Panc1 (cell line): ENCODE results near the gene C2CD2. TPM values are rescaled to one million over a fixed set of nuclear protein-coding genes. Genes with fewer than 3 reads are reported as not detected.

Experiments
- ATAC-seq: fragments of 200-7000 bp; cut with Tn5 transposase; 2 replicates; pipeline ENCODE4 v1.9.1; 2020; ENCODE audit warnings: mild to moderate bottlenecking, moderate library complexity
- BruUV-seq: library from RNA; stranded (reverse); fragments of 400-500 nt; replicated peaks from 2 replicates; lab custom pipeline; 2021; lab: Mats Ljungman, UMichigan
- CTCF ChIA-PET: fragments of 300-600 bp; sonication (Branson Sonifier 250); formaldehyde crosslinking; loops from one replicate; lab custom pipeline; 2022; ENCODE audit warnings: antibody characterized with exemption; lab: Charles Lee
- POLR2A ChIA-PET: fragments of 300-600 bp; sonication (Branson Sonifier 250); formaldehyde crosslinking; loops from one replicate; lab custom pipeline; 2022; ENCODE audit warnings: antibody characterized with exemption; lab: Charles Lee
- DNase-seq: peaks from one replicate; pipeline ENCODE4 v3.0.0-alpha.2; 2010; ENCODE audit warnings: low read depth, low spot score
- H3K27ac ChIP-seq: 2 replicates; pipeline ENCODE4 v1.5.1; 2011; ENCODE audit warnings: mild to moderate bottlenecking, low read length, inconsistent platforms
- H3K27me3 ChIP-seq: fragments of 200-500 bp; sonication (Bioruptor generic); 2 replicates; pipeline ENCODE4 v1.6.0; 2014; ENCODE audit warnings: low read length, inconsistent platforms; ENCODE audit not compliant: control insufficient read depth, insufficient read depth
- H3K36me3 ChIP-seq: fragments of 200-500 bp; sonication (Bioruptor generic); 2 replicates; pipeline ENCODE4 v1.5.1; 2014; ENCODE audit warnings: inconsistent platforms, mild to moderate bottlenecking, low read length, moderate library complexity; ENCODE audit not compliant: control insufficient read depth, insufficient read depth
- H3K4me1 ChIP-seq: 2 replicates; pipeline ENCODE4 v1.5.1; 2011; ENCODE audit warnings: inconsistent platforms, mild to moderate bottlenecking, low read length, moderate library complexity; ENCODE audit not compliant: control insufficient read depth, insufficient read depth
- H3K4me3 ChIP-seq, 2 experiments: 2 replicates each; pipeline ENCODE4 v1.5.1; 2011 to 2012; ENCODE audit warnings: low read depth in 2 of 2, low read length in 2 of 2, mild to moderate bottlenecking in 2 of 2, inconsistent platforms in 1 of 2, moderate library complexity in 1 of 2
- H3K9me3 ChIP-seq: fragments of 200-500 bp; sonication (Bioruptor generic); 2 replicates; pipeline ENCODE4 v1.5.1; 2014; ENCODE audit warnings: low read depth, mild to moderate bottlenecking, inconsistent platforms, low read length, moderate library complexity; ENCODE audit not compliant: control insufficient read depth, insufficient read depth
- POLR2AphosphoS5 ChIP-seq: IDR thresholded peaks from 2 replicates; pipeline ENCODE4 v1.6.1; 2012; ENCODE audit warnings: mild to moderate bottlenecking, low read depth, low read length, moderate library complexity
- SIN3A ChIP-seq: IDR thresholded peaks from 2 replicates; pipeline ENCODE4 v1.6.1; 2012; ENCODE audit warnings: low read depth, mild to moderate bottlenecking, low read length, moderate library complexity, borderline replicate concordance; ENCODE audit not compliant: insufficient read depth
- TCF7L2 ChIP-seq: IDR thresholded peaks from 2 replicates; pipeline ENCODE4 v1.6.1; 2011; ENCODE audit warnings: mild to moderate bottlenecking, low read depth, low read length, inconsistent platforms
- in situ Hi-C: cut with HindIII; loops from 2 replicates; pipeline ENCODE4 v1.10.0; 2016; ENCODE audit warnings: low sequenced_read_pairs, low pct_unique_long_range_greater_than_20kb
- intact Hi-C: fragments of 100-400 bp; cut with micrococcal nuclease; formaldehyde crosslinking; loops from one replicate; pipeline ENCODE4 v1.10.0; 2022; ENCODE audit not compliant: unreplicated experiment
- total RNA-seq: library from RNA; stranded (reverse); gene quantifications from one replicate; pipeline ENCODE4 v1.2.1, GENCODE V29; 2021; ENCODE audit not compliant: unreplicated experiment
- TF ChIP-seq, protein P1 (sequence below): fragments of 450-650 bp; IDR thresholded peaks from 2 replicates; pipeline ENCODE4 v1.5.1; 2017; ENCODE audit warnings: mild to moderate bottlenecking
- TF ChIP-seq, protein P2 (sequence below), 2 experiments: IDR thresholded peaks; 2 replicates each; pipeline ENCODE4 v1.6.1; 2011 to 2012; ENCODE audit warnings: low read depth in 2 of 2, control low read depth in 1 of 2, low read length in 1 of 2, mild to moderate bottlenecking in 1 of 2, moderate library complexity in 1 of 2; ENCODE audit not compliant: insufficient read depth in 1 of 2

The C2CD2 gene
- total RNA-seq, 1 experiment from 2014 or later: 14.0 TPM

GRCh38 chr21:41879190-41879998 lies 74.4 kb downstream of the C2CD2 start, which contains the start of gene PRDM15:
PRDM15 (minus strand) TSS chr21:41879344; CDS start chr21:41860363, 18,981 bp downstream.
- POLR2A ChIA-PET: no interaction called here
- Histone ChIP-seq H3K27me3 (no peaks in the 10 kb centered on the region), H3K27ac (peak within 1 kb of the TSS; percentile 86), H3K4me3 (peak within 1 kb of the TSS; percentile 74 to 76), H3K4me1 (peaks cover 10% of the 10 kb centered on the region), H3K9me3 (no peaks in the 10 kb centered on the region), H3K36me3 (no peaks in the 10 kb centered on the region; the same call in 1 of the 2 replicates)
- TF ChIP-seq, protein P1, sequence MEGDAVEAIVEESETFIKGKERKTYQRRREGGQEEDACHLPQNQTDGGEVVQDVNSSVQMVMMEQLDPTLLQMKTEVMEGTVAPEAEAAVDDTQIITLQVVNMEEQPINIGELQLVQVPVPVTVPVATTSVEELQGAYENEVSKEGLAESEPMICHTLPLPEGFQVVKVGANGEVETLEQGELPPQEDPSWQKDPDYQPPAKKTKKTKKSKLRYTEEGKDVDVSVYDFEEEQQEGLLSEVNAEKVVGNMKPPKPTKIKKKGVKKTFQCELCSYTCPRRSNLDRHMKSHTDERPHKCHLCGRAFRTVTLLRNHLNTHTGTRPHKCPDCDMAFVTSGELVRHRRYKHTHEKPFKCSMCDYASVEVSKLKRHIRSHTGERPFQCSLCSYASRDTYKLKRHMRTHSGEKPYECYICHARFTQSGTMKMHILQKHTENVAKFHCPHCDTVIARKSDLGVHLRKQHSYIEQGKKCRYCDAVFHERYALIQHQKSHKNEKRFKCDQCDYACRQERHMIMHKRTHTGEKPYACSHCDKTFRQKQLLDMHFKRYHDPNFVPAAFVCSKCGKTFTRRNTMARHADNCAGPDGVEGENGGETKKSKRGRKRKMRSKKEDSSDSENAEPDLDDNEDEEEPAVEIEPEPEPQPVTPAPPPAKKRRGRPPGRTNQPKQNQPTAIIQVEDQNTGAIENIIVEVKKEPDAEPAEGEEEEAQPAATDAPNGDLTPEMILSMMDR: no peak
- TF ChIP-seq, protein P2, sequence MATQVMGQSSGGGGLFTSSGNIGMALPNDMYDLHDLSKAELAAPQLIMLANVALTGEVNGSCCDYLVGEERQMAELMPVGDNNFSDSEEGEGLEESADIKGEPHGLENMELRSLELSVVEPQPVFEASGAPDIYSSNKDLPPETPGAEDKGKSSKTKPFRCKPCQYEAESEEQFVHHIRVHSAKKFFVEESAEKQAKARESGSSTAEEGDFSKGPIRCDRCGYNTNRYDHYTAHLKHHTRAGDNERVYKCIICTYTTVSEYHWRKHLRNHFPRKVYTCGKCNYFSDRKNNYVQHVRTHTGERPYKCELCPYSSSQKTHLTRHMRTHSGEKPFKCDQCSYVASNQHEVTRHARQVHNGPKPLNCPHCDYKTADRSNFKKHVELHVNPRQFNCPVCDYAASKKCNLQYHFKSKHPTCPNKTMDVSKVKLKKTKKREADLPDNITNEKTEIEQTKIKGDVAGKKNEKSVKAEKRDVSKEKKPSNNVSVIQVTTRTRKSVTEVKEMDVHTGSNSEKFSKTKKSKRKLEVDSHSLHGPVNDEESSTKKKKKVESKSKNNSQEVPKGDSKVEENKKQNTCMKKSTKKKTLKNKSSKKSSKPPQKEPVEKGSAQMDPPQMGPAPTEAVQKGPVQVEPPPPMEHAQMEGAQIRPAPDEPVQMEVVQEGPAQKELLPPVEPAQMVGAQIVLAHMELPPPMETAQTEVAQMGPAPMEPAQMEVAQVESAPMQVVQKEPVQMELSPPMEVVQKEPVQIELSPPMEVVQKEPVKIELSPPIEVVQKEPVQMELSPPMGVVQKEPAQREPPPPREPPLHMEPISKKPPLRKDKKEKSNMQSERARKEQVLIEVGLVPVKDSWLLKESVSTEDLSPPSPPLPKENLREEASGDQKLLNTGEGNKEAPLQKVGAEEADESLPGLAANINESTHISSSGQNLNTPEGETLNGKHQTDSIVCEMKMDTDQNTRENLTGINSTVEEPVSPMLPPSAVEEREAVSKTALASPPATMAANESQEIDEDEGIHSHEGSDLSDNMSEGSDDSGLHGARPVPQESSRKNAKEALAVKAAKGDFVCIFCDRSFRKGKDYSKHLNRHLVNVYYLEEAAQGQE (IDR thresholded peaks at IDR 0.05; ENCODE audit: insufficient read depth in 1 of 2, low read depth in 2 of 2, low read length in 1 of 2): no peak
- no peak for TF ChIP-seq TCF7L2
- TF ChIP-seq SIN3A: no peak
- no peak for TF ChIP-seq POLR2AphosphoS5
- CTCF ChIA-PET: interaction anchor here (0.6 to 0.7 kb wide), 2 partner anchors 78 to 134 kb away, joined by 3 read pairs; no protein-coding TSS in a partner anchor
- no TSS peak for BruUV-seq
- in situ Hi-C loops: no loop called here
- no peak for DNase-seq
- ATAC-seq: peak; percentile 91
- intact Hi-C loops: no loop called here

DNA sequence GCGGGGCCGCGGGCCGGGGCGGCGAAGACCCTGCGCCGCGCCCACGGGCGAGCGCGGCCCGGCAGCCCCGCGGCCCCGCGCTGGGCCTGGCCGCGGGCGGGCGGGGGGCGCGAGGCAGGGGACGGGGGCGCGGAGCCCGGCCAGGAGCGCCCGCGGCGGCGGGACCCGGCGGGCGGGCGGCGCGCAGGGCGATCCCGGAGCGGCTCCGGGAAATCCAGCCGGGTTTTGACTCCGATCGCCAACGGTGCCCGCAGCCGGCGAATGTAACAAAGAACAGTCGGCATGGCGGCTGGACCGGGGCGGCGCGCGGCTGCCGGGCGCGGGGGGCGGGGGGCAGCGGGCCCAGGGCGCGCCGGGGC lies 75.0 kb downstream of the C2CD2 start:
- in situ Hi-C loops (no loop called here), intact Hi-C loops (no loop called here)
- Histone ChIP-seq H3K4me1 (peaks cover 10% of the 10 kb centered on the region), H3K27ac (no peak overlapping the region; the same call in 1 of the 2 replicates), H3K36me3 (no peaks in the 10 kb centered on the region; the same call in 1 of the 2 replicates), H3K9me3 (no peaks in the 10 kb centered on the region), H3K27me3 (no peaks in the 10 kb centered on the region), H3K4me3 (peak overlapping the region; percentile 74 to 76)
- TF ChIP-seq, protein P2 (IDR thresholded peaks at IDR 0.05; ENCODE audit: insufficient read depth in 1 of 2, low read depth in 2 of 2, low read length in 1 of 2): no peak
- no peak for TF ChIP-seq POLR2AphosphoS5
- TF ChIP-seq TCF7L2: no peak
- TF ChIP-seq, protein P1: no peak
- no peak for TF ChIP-seq SIN3A
- POLR2A ChIA-PET: no interaction called here
- CTCF ChIA-PET: interaction anchor here (0.7 kb wide), 1 partner anchor 133 kb away, joined by 3 read pairs; no protein-coding TSS in a partner anchor
- ATAC-seq (peak; percentile 79), DNase-seq (no peak)
- BruUV-seq: no TSS peak
